ENCODE data around the gene ROBO3.
A peak's percentile ranks its signal among the peaks of the same experiment; 100 is the strongest.

ROBO3 gene

DNA sequence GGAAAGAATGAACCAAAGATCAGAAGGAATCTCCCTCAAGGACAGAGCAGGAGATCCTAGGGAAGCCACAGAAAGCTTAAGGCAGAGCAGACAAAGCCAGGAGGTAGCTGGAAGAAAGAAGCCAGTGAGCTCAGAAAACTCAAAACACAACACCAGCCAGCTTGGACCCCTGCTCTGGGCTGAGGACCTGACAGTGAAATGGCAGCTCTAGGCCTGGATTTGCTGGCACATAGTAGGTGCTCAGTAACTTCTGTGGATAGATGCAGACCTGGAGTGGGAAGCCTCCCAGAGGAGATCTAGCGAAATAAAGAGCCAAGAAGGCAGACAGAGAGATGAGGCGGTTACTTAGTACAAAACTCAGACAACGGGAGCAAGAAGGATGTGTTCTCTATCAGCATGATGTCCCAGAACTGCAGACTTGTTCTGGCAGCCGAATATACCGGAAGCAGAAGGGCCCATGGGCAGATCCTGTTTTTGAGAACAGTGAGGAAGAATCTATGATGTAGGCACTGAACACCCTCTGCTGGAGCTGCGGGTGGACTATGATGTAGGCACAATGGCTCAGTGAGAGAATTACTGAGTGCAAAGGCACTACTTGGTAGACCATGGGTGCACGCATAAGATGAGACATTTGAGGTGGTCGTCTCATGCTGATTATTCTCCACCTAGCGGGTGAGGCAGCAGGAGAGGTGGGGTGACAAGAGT, 27.7 kb downstream of the ROBO3 start:
- peak; percentile 53 to 77 (median 72) for DNase-seq

DNA sequence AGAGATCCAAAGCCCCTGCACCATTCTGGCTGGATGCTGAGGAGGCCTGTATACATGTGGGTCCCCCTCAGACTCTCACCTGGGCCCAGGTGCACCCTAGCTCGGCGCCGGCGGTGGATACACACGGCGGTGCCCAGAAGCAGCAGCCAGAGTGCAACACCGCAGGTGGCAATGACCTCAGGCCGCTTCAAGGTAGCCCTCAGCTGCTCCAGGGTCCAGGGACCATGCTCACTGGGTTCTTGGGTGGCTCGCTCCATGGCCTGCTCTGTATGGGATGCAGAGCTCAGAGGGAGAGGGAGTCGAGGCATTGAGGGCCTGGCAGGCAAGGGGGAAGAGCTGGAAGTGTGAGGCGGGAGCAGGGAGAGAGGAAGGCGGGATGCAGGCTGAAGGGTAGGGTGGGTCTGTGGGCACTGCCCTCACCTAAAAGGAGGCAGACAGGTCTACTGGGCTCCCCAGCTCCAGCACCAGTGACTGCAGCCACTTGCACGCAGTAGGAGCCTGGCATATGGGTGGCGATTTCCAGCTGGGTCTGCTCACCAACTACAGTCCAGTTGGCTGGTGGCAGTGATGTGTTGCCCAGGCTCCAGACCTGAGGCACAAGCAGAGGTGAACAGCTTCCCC, 28.7 kb downstream of the ROBO3 start:
- no peak for DNase-seq

DNA sequence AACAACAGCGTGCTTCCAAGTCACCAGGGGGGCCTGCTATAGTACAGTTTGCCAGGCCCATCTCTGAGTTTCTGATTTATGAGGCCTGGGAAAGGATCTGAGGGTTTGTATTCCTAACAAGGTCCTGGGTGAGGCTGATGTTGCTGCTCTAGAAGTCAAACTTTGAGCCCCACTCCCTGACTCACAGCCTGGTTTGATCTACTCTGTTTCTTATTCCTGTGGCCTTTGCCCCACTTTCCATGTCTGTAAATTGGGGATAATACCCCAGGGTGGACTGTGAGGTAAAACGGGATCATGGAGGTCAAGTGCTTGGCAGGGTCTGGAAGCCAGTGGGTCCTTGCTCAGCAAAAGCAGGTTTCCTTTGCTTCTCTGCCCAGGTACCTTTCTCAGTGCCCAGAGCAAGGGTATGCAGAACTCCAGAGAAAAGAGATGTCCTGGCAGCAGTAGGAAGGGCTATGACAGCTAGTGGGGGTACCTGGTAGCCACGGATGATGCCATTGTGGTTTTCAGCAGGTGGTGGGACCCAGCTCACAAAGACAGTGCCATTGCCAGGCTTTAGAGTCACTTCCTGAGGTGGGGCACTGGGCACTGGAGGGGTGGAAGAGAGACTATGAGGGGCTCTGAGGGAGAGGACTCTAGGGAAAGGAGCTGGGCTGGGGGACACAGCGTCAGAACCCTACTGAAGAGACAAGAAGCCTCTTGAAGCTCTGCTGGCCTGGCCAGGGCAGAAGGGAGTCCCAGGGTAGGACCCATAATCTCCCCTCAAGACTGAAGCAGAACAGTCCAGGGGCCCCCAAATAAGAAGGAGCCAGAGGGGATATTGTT, 29.6 kb downstream of the ROBO3 start:
- DNase-seq = no peak

DNA sequence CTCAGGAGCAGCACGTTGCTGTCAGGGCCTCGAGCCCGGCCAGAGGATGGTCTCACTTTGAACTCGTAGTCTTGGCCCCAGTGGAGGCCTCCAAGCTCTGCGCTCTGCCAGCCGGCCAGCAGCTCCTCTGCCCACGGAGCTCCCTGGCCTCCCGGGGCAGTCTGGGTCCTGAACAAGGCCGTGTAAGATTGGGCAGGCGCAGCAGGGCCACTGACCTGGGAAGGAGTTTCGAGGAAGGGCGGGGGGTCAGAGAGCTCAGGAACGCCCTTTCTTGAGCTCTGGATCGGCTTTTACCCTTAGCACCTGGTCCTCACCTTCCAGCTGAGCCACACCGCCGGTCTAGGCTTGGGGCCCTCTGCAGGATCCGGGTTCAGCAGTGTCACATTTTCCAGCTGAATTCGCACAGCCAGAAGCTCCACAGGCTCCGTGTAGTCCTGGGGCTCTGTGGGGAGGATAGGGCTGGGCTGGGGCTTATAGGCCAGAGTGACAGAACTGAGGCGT, 30.3 kb downstream of the ROBO3 start:
- DNase-seq = no peak

DNA sequence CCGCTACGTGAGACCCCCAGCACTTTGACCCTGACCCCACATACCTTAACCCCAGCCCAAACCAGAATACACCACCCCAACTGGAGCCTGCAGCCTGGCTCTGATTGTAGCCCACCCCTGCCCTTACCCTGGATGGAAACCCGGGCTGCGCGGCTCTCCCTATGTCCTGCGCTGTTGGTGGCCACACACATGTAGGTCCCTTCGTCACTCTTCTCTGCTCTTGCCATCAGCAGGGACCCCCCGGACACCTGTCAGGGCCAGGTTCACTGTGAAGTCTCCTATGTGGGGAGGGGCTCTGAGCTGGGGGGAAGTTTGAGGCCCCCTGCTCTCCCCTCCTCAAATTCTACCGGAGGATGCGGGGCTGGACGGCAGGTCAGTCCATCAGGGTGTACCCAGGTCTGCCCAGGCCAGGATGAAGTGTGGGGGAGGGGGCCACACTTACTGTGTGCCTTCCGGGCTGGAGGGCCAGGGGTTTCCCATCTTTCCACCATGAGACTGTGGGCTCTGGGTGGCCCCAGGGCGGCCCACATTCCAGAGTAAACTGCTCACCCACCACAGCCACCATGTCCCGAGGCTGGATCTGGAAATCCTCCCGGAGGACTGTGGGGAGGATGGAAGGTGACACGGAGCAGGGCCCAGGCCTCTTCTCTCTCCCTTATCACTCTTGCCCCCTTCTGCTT, 31.0 kb downstream of the ROBO3 start:
- no peak for DNase-seq

DNA sequence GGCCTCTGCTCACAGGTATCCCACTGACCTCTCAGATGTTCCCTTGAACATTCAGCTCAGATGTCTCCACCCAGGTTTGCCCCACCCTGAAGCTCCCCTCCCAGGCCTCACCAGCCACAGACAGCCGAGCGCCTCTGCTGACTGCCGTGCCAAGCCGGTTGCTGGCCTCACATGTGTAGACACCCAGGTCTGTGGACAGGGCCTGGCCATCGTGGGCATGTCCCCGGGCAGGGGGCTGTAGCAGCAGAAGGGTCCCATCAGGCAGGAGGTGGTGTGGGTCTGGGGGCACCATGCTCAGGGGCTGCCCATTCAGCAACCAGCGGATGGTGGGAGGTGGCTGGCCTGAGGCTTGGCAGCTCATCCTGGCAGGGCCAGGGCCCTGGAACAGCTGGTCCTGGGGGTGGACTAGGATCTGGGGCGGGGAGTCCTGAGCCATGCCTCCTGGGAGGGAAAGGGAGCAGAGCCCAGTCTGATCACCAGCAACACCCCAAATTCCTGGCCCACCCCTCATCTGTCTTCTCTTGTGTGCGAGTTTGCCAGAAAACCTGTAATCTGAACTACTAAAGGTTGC, 31.7 kb downstream of the ROBO3 start:
- DNase-seq = no peak

GRCh38 chr11:124897674-124898262, 32.5 kb downstream of the ROBO3 start, which contains the start of gene ROBO4:
TSS of gene ROBO4 (minus strand) at chr11:124897865. CDS start at chr11:124897795, 70 bp downstream.
- DNase-seq = peak in 3 of 4 experiments; percentile 27 to 59 (median 51)

DNA sequence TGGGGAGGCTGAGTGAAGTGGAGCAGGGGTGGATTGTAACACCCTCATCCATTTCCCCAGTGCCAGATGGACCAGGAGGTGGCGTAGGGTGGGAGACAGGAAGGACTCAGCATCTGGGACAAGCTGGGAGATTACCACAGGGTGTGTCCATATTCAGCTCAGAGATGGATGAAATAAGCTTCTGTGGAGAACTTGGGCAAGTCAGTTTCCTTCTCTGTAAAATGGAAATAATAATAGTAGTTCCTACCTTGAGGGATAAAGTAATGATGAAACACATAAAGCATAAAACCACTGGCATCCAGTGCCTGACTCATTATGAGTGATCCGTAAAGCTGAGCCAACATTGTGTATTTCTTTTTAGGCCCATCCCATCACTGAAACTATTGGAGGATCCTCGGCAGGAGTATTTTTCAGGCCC, 33.0 kb downstream of the ROBO3 start:
- DNase-seq = peak in 3 of 4 experiments; percentile 11 to 33 (median 27)

DNA sequence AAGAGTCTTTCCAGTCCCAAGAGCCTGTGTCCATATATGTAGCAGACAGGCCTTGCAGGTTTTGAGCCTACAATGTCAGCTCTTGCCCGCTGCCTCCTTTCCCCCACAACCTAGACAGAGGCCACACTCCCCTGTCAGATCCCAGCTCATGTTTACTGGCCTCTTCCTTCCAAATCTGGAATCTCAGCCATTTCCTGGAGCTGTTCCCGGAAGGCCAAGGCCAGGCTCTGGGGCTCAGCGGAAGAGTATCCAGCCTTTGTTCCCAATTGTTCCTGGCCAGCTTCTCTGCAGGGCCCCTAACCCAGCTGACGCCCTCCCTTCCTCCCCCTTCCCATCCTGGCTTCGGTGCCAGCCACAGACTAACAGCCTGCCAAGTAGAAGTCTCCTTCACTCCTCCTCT, 33.5 kb downstream of the ROBO3 start:
- no peak for DNase-seq

DNA sequence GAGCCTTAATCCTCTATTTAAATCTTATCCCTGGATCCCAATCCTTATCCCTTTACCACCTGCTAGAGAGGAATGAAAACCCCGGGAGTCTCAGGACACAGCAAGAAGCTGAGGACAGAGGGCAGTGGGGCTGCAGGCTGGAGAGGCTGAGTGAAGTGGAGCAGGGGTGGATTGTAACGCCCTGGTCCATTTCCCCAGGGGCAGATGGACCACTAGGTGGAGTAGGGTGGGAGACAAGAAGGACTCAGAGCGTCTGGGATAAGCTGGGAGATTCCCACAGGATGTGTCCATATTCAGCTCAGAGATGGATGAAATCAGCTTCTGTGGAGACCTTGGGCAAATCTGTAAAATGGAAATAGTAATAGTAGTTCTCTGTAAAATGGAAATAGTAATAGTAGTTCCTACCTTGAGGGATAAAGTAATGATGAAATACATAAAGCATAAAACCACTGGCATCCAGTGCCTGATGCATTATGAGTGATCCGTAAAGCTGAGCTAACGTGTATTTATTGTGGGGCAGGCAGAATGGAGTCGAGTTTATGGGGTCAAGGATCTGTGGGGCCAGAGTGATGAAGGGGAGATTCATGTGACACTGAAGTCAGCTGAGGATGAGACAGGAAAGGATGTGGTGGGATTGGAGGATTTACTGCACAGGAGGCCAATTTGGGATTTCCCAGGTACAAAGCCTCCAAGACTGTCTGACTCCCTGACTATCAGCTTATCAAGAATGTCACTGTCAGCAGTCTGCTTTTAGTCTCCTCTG, 34.3 kb downstream of the ROBO3 start:
- no peak for DNase-seq

GRCh38 chr11:124900464-124900863, 35.2 kb downstream of the ROBO3 start:
- DNase-seq = peak in 2 of 4 experiments; percentile 13 to 19

DNA sequence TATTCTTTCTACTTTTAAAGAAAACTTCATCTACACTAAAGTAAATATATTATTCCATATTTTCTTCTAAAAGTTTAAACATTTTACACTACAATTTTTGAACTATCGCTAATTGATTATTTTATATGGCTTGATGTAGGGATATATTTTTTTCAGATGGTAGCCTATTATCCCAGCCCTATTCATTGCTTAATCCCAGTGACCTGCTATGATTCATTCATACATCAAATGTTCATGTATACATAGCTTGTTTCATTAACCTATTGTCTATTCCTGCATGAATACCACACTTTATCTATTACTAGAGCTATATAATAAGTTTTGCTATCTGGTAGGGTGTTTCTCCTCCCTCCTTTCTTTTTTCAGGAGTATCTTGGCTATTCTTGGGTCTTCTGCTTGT, 37.4 kb downstream of the ROBO3 start:
- no peak for DNase-seq

- peak in 2 of 4 experiments; percentile 56 to 63 for DNase-seq
Observed at GRCh38 chr11:124915541-124916369, 50.5 kb downstream of the ROBO3 start.

- no peak for DNase-seq
Observed at GRCh38 chr11:124916370-124916710, 51.1 kb downstream of the ROBO3 start.

DNA sequence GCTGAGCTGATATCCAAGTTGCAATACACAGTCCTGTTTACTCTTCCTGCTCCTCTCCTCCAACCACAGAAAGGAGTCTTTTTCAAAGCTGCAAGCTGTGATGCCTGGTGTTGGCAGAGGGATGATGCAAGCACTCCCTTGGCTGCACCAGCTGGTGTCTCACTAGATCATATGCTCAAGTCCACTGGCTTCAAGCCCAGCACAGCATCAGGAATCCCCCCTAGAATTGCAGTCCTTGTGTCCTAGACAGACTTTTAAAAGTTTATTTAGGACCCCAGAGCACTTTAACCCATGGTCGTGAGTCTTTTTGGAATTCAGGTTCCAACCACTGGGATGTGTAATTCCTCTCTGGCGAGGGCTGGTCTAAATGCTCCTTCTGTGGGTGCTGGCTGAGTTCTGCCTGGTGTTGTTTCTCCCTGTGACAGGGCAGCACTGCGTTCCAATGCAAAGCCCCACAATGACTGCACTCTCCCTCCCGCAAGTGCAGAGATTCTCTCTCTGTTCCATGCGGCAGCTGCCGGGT, 51.9 kb downstream of the ROBO3 start:
- DNase-seq = peak in 3 of 4 experiments; percentile 40 to 43 (median 42)

- DNase-seq = no peak
Observed at GRCh38 chr11:124918950-124919349, 53.7 kb downstream of the ROBO3 start, which contains the start of gene HEPN1. TSS of gene HEPN1 (plus strand) at chr11:124919250.

DNA sequence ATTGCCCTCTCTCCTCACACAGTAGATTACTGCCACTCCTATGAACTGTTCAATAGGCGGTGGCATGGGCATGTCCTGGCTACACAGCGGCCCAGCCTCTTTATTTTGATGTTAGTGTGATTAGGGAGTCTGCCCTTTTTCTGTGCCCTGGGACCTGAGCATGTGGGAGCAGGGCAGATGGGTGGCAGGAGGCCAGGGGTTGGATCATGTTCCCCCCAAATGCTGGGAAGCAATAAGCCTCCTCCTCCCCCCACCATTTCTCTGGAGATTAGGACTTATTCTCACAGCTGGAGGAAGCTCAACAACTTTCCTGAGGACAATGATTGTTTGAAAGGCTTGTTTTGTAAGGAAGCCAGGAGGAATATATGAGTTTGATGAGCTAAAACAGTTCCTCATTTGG, 54.7 kb downstream of the ROBO3 start:
- DNase-seq = no peak

GRCh38 chr11:124920356-124920755, 55.1 kb downstream of the ROBO3 start:
- DNase-seq = no peak

DNA sequence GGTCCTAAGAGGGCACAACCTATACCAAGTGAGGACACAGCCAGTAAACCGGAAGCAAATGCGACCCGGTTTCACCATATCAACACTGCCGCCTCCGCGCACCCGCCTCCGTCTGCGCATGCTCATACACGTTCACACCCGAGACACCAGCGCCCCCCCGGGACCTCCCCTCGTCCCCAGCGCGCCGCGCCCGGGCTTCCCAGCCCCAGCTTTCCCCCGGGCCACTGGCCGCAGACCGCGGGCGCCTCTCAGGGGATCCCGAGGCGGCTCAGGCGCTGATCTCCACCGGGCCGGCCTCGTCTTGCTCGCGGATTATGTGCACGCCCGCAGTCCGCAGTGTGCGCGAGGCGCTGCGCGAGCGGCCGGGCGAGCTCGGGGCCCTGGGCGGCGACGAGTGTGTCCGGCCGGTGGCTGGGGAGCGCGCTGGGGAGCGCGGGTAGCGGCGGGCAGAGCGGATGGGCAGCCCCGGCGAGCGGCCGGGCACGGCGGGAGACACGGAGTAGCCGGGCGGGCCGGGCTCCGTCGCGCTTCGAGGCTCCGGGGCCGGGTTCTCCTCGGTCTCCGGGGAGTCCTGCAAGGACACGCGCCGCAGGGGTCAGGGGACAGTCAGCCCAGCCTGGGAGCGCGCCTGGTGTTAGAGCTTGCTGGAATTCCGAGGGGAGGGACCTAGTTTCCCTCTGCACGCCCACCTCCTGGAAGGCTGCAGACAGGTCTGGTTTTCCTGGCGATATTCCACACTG, 55.8 kb downstream of the ROBO3 start:
- peak; percentile 71 to 86 (median 80) for DNase-seq
